Measurements from ENCODE around the gene WFIKKN1. TPM values are rescaled to one million over a fixed set of nuclear protein-coding genes. Genes with fewer than 3 reads are reported as not detected.

WFIKKN1 gene
- total and polyA plus RNA-seq, 2 of the 13 experiments (the other 11 are each of a cell fraction or from before 2014, with no cell fraction given), result 1.7 to 4.9 TPM

DNA sequence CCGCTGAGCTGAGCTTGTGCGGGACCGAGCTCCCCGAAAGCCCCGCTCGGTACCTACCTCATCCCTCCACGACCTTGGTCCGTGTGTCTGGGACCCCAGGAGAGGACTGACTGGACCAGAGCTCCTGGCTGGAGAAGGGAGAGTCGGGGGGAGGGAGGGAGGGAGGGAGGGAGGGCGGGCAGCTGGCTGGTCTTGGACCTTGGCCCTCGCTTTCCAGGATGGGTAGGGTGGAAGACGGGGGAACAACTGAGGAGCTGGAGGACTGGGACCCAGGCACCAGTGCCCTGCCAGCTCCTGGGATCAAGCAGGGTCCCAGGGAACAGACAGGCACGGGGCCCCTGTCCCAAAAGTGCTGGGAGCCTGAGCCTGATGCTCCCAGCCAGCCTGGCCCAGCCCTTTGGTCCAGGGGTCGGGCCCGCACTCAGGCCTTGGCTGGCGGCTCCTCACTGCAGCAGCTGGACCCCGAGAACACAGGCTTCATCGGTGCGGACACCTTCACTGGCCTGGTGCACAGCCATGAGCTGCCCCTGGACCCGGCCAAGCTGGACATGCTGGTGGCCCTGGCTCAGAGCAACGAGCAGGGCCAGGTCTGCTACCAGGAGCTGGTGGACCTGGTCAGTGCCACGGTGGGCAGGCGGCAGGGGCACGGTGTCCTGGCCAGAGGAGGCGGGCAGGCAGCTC, 45.2 kb downstream of the WFIKKN1 start (continued):
- 0 out of 2 replicates have a peak, but pooled peaks have one; percentile 13 for TF ChIP-seq HIVEP1 (CRISPR knock-in tag; IDR thresholded peaks at IDR 0.05)
- no peak for TF ChIP-seq ZBTB37 (CRISPR knock-in tag; IDR thresholded peaks at IDR 0.05)
- TF ChIP-seq AGO1 (IDR thresholded peaks at IDR 0.05; ENCODE audit: low read depth, low read length, poor library complexity, severe bottlenecking), result peak; percentile 75
- TF ChIP-seq NRL (CRISPR knock-in tag; IDR thresholded peaks at IDR 0.05; ENCODE audit: borderline replicate concordance), result 0 out of 2 replicates have a peak, but pooled peaks have one; percentile 31
- no peak for TF ChIP-seq CCDC6 (CRISPR knock-in tag; IDR thresholded peaks at IDR 0.05)
- no peak for TF ChIP-seq PHF21A (CRISPR knock-in tag; IDR thresholded peaks at IDR 0.05)
- TF ChIP-seq RFXANK (CRISPR knock-in tag; IDR thresholded peaks at IDR 0.05), result no peak
- TF ChIP-seq, protein P1, sequence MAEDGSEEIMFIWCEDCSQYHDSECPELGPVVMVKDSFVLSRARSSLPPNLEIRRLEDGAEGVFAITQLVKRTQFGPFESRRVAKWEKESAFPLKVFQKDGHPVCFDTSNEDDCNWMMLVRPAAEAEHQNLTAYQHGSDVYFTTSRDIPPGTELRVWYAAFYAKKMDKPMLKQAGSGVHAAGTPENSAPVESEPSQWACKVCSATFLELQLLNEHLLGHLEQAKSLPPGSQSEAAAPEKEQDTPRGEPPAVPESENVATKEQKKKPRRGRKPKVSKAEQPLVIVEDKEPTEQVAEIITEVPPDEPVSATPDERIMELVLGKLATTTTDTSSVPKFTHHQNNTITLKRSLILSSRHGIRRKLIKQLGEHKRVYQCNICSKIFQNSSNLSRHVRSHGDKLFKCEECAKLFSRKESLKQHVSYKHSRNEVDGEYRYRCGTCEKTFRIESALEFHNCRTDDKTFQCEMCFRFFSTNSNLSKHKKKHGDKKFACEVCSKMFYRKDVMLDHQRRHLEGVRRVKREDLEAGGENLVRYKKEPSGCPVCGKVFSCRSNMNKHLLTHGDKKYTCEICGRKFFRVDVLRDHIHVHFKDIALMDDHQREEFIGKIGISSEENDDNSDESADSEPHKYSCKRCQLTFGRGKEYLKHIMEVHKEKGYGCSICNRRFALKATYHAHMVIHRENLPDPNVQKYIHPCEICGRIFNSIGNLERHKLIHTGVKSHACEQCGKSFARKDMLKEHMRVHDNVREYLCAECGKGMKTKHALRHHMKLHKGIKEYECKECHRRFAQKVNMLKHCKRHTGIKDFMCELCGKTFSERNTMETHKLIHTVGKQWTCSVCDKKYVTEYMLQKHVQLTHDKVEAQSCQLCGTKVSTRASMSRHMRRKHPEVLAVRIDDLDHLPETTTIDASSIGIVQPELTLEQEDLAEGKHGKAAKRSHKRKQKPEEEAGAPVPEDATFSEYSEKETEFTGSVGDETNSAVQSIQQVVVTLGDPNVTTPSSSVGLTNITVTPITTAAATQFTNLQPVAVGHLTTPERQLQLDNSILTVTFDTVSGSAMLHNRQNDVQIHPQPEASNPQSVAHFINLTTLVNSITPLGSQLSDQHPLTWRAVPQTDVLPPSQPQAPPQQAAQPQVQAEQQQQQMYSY (CRISPR knock-in tag; IDR thresholded peaks at IDR 0.05), result 0 out of 2 replicates have a peak, but pooled peaks have one; percentile 1
- no peak for TF ChIP-seq ZNF460 (CRISPR knock-in tag; IDR thresholded peaks at IDR 0.05; ENCODE audit: borderline replicate concordance)
- TF ChIP-seq ZBTB38 (CRISPR knock-in tag; IDR thresholded peaks at IDR 0.05), result peak; percentile 48
- no peak for TF ChIP-seq EED (CRISPR knock-in tag; IDR thresholded peaks at IDR 0.05)
- TF ChIP-seq TEAD2 (CRISPR knock-in tag; IDR thresholded peaks at IDR 0.05), result no peak
- TF ChIP-seq ARID2 (CRISPR knock-in tag; IDR thresholded peaks at IDR 0.05; ENCODE audit: borderline replicate concordance), result no peak
- no peak for TF ChIP-seq NBN (conservative IDR thresholded peaks at IDR 0.05)
- no peak for TF ChIP-seq TBX3 (IDR thresholded peaks at IDR 0.05; ENCODE audit: borderline replicate concordance)
- TF ChIP-seq HMGXB4 (CRISPR knock-in tag; IDR thresholded peaks at IDR 0.05; ENCODE audit: borderline replicate concordance in 1 of 2, low read depth in 1 of 2), result no peak
- peak; percentile 53; the same call in 1 of the 2 replicates for TF ChIP-seq TFAP4 (IDR thresholded peaks at IDR 0.05; ENCODE audit: borderline replicate concordance, low read depth)
- TF ChIP-seq NONO (IDR thresholded peaks at IDR 0.05), result no peak
- no peak; the same call in 1 of the 2 replicates for TF ChIP-seq NONO (CRISPR knock-in tag; conservative IDR thresholded peaks at IDR 0.05)
- TF ChIP-seq ZNF776 (CRISPR knock-in tag; IDR thresholded peaks at IDR 0.05), result peak; percentile 13; the same call in 1 of the 2 replicates
- TF ChIP-seq NFKBIZ (CRISPR knock-in tag; IDR thresholded peaks at IDR 0.05), result no peak
- TF ChIP-seq SMYD3 (CRISPR knock-in tag; IDR thresholded peaks at IDR 0.05), result no peak
- no peak for TF ChIP-seq HES4 (CRISPR knock-in tag; IDR thresholded peaks at IDR 0.05; ENCODE audit: borderline replicate concordance)
